H1 (cell line): ENCODE results near the gene ZNF526. TPM values are rescaled to one million over a fixed set of nuclear protein-coding genes. Genes with fewer than 3 reads are reported as not detected.

Source experiments
- CTCF ChIA-PET: fragments of 300-600 bp; sonication (Branson Sonifier 250); formaldehyde crosslinking; loops from one replicate; lab custom pipeline; 2021; ENCODE audit not compliant: partially characterized antibody; lab: Charles Lee
- POLR2A ChIA-PET: fragments of 300-600 bp; sonication (Branson Sonifier 250); formaldehyde crosslinking; loops from one replicate; lab custom pipeline; 2021; ENCODE audit warnings: inconsistent platforms; ENCODE audit not compliant: partially characterized antibody; lab: Charles Lee
- DNase-seq, 2 experiments: peaks; one replicate each; pipeline versions ENCODE4 v3.0.0 to v3.0.0-alpha.2; 2010 to 2022; ENCODE audit warnings: low spot score in 2 of 2, low read depth in 1 of 2, mixed read lengths in 1 of 2
- FAIRE-seq: peaks from 2 replicates; lab custom pipeline; 2011; peaks lifted over from hg19 to GRCh38; lab: Jason Lieb, UNC
- H2AFZ ChIP-seq: 2 replicates; pipeline ENCODE4 v1.8.1; 2012; ENCODE audit warnings: low read length, inconsistent platforms
- H2AK5ac ChIP-seq: 2 replicates; pipeline ENCODE4 v1.6.1; 2013; ENCODE audit warnings: low read depth, low read length
- H2BK120ac ChIP-seq: replicated peaks from 2 replicates; pipeline ENCODE3; 2013; ENCODE audit warnings: low read depth, low read length, inconsistent platforms
- H2BK12ac ChIP-seq: 2 replicates; pipeline ENCODE4 v1.6.1; 2013; ENCODE audit warnings: low read depth, low read length
- H2BK15ac ChIP-seq: 2 replicates; pipeline ENCODE4 v1.6.1; 2013; ENCODE audit warnings: low read length
- H2BK20ac ChIP-seq: 2 replicates; pipeline ENCODE4 v1.6.1; 2013; ENCODE audit warnings: low read length
- H2BK5ac ChIP-seq: 2 replicates; pipeline ENCODE4 v1.6.1; 2013; ENCODE audit warnings: low read depth, low read length
- H3K14ac ChIP-seq: 2 replicates; pipeline ENCODE4 v1.6.1; 2013; ENCODE audit warnings: inconsistent platforms; ENCODE audit not compliant: insufficient read length
- H3K18ac ChIP-seq: 2 replicates; pipeline ENCODE4 v1.6.1; 2013; ENCODE audit warnings: low read length; ENCODE audit errors: extremely low read depth
- H3K23ac ChIP-seq: 2 replicates; pipeline ENCODE4 v1.6.1; 2013; ENCODE audit warnings: inconsistent platforms; ENCODE audit not compliant: insufficient read length
- H3K23me2 ChIP-seq: 2 replicates; pipeline ENCODE4 v1.6.1; 2013; ENCODE audit warnings: low read depth, low read length
- H3K27ac ChIP-seq: 2 replicates; pipeline ENCODE4 v1.6.1; 2011; ENCODE audit warnings: low read depth, low read length, inconsistent platforms
- H3K27me3 ChIP-seq, 4 experiments: replicated peaks in 1 of 4; 1 replicate in 1 of 4; 2 replicates in 3 of 4; pipeline versions ENCODE4 v1.6.1 to v1.8.1; 2011 to 2013; ENCODE audit warnings: low read length in 3 of 4, mild to moderate bottlenecking in 3 of 4, inconsistent platforms in 2 of 4, mixed read lengths in 2 of 4, moderate library complexity in 1 of 4; ENCODE audit not compliant: control insufficient read depth in 3 of 4, insufficient read depth in 3 of 4; ENCODE audit errors: extremely low read depth in 1 of 4
- H3K36me3 ChIP-seq, 4 experiments: 2 replicates each; pipeline versions ENCODE4 v1.6.1 to v1.8.1; 2011 to 2013; ENCODE audit warnings: mild to moderate bottlenecking in 4 of 4, low read length in 3 of 4, moderate library complexity in 2 of 4, control low read depth in 1 of 4, inconsistent platforms in 1 of 4; ENCODE audit not compliant: insufficient read depth in 4 of 4, control insufficient read depth in 2 of 4
- H3K4ac ChIP-seq: replicated peaks from 2 replicates; pipeline ENCODE3; 2013; ENCODE audit warnings: low read length, low read depth, mixed read lengths, inconsistent platforms; ENCODE audit not compliant: insufficient read length
- H3K4me1 ChIP-seq, 4 experiments: replicated peaks in 1 of 4; 1 replicate in 1 of 4; 2 replicates in 3 of 4; pipeline versions ENCODE4 v1.6.1 to v1.8.1; 2011 to 2013; ENCODE audit warnings: low read length in 3 of 4, inconsistent platforms in 2 of 4, mixed read lengths in 1 of 4; ENCODE audit not compliant: insufficient read depth in 4 of 4, control insufficient read depth in 3 of 4
- H3K4me2 ChIP-seq, 2 experiments: 2 replicates each; pipeline versions ENCODE4 v1.6.1 to v1.8.1; 2011 to 2013; ENCODE audit warnings: low read depth in 2 of 2, low read length in 2 of 2, control low read depth in 1 of 2, inconsistent platforms in 1 of 2, mild to moderate bottlenecking in 1 of 2; ENCODE audit not compliant: insufficient read depth in 1 of 2
- H3K4me3 ChIP-seq, 4 experiments: fragments of 200-600, 300-600 bp in 1 of 4; sonication (generic), shearing (Covaris generic), sonication (Bioruptor Twin) in 1 of 4; 2 replicates each; pipeline versions ENCODE4 v1.5.1 to v1.8.1; 2011 to 2016; ENCODE audit warnings: low read length in 4 of 4, low read depth in 3 of 4, control low read depth in 2 of 4, inconsistent platforms in 2 of 4, mild to moderate bottlenecking in 2 of 4, mixed read lengths in 1 of 4, moderate library complexity in 1 of 4; ENCODE audit not compliant: insufficient read depth in 2 of 4; ENCODE audit errors: extremely low read depth in 1 of 4
- H3K56ac ChIP-seq: replicated peaks from 2 replicates; pipeline ENCODE3; 2013; ENCODE audit warnings: low read depth, mild to moderate bottlenecking, mixed read lengths, low read length, inconsistent platforms; ENCODE audit not compliant: insufficient read length
- H3K79me1 ChIP-seq: 2 replicates; pipeline ENCODE4 v1.6.1; 2013; ENCODE audit warnings: low read depth, low read length, control low read depth
- H3K79me2 ChIP-seq, 2 experiments: 2 replicates each; pipeline versions ENCODE4 v1.6.1 to v1.8.1; 2012 to 2013; ENCODE audit warnings: low read length in 2 of 2, mild to moderate bottlenecking in 2 of 2, inconsistent platforms in 1 of 2; ENCODE audit not compliant: insufficient read depth in 2 of 2, control insufficient read depth in 1 of 2
- H3K9ac ChIP-seq, 4 experiments: replicated peaks in 1 of 4; 1 replicate in 1 of 4; 2 replicates in 3 of 4; pipeline versions ENCODE4 v1.6.1 to v1.8.1; 2011 to 2013; ENCODE audit warnings: low read depth in 3 of 4, low read length in 3 of 4, control low read depth in 2 of 4, mild to moderate bottlenecking in 2 of 4, moderate library complexity in 2 of 4, inconsistent platforms in 1 of 4; ENCODE audit errors: extremely low read depth in 1 of 4
- H3K9me3 ChIP-seq, 2 experiments: 2 replicates each; pipeline versions ENCODE4 v1.6.1 to v1.8.1; 2012 to 2013; ENCODE audit warnings: mild to moderate bottlenecking in 2 of 2, moderate library complexity in 2 of 2, control low read depth in 1 of 2, inconsistent platforms in 1 of 2, low read depth in 1 of 2, low read length in 1 of 2, mixed read lengths in 1 of 2; ENCODE audit not compliant: insufficient read depth in 2 of 2
- H4K20me1 ChIP-seq, 2 experiments: replicated peaks in 1 of 2; 2 replicates each; pipeline versions ENCODE3 to v1.8.1; 2011 to 2013; ENCODE audit warnings: inconsistent platforms in 2 of 2, low read length in 2 of 2, mild to moderate bottlenecking in 1 of 2; ENCODE audit not compliant: insufficient read depth in 2 of 2, control insufficient read depth in 1 of 2
- H4K5ac ChIP-seq: 2 replicates; pipeline ENCODE4 v1.6.1; 2013; ENCODE audit warnings: low read length, low read depth, mixed read lengths, inconsistent platforms; ENCODE audit not compliant: insufficient read length
- H4K8ac ChIP-seq: 2 replicates; pipeline ENCODE4 v1.8.0; 2013; ENCODE audit warnings: mild to moderate bottlenecking, moderate library complexity, low read length, inconsistent platforms; ENCODE audit not compliant: insufficient read depth; ENCODE audit errors: extremely low read depth
- H4K91ac ChIP-seq: replicated peaks from 2 replicates; pipeline ENCODE3; 2013; ENCODE audit warnings: low read length, mixed read lengths, inconsistent platforms; ENCODE audit not compliant: insufficient read length
- CEBPB ChIP-seq: IDR thresholded peaks from 2 replicates; pipeline ENCODE4 v1.6.1; 2012; ENCODE audit warnings: low read depth, low read length
- CREB1 ChIP-seq: IDR thresholded peaks from 2 replicates; pipeline ENCODE4 v1.6.1; 2012; ENCODE audit warnings: inconsistent platforms
- SRF ChIP-seq: IDR thresholded peaks from 2 replicates; pipeline ENCODE4 v1.6.1; 2011; ENCODE audit warnings: mild to moderate bottlenecking, low read depth, low read length, moderate library complexity
- WGBS, 2 experiments: shearing (Covaris generic) in 1 of 2; methylation state at CpG; one replicate each; pipeline versions ENCODE4 v1.1.6 to v1.1.7; 2013 to 2015; ENCODE audit warnings: low lambda C conversion rate in 2 of 2, mixed read lengths in 2 of 2, inconsistent platforms in 1 of 2, low coverage in 1 of 2, missing lambda C conversion rate in 1 of 2; ENCODE audit not compliant: insufficient replicate concordance in 2 of 2, insufficient coverage in 1 of 2, insufficient read length in 1 of 2; ENCODE audit errors: extremely low coverage in 1 of 2, missing lambda C conversion rate in 1 of 2; 5-methylcytosine and 5-hydroxymethylcytosine counted together
- polyA plus RNA-seq, 7 experiments: library from polyadenylated mRNA; depleted of rRNA in 3 of 7; stranded (reverse) in 5 of 7; unstranded in 2 of 7; fragments of >200 nt in 5 of 7; fragments of 200-250 nt in 2 of 7; gene quantifications; 1 replicate in 5 of 7; 2 replicates in 1 of 7; 4 replicates in 1 of 7; pipeline versions ENCODE4 v1.2.1 to v1.2.3, GENCODE V29; 2011 to 2013; ENCODE audit warnings: missing spikeins in 2 of 7, mixed read lengths in 2 of 7
- total RNA-seq: library from RNA; stranded (reverse); fragmentation: NEBNext Ultra II Directional; extraction: Animal tissue kit (Norgen Biotek cat#: 25700); gene quantifications from 2 replicates; pipeline ENCODE4 v1.2.1, GENCODE V29; 2021

The ZNF526 gene
- total and polyA plus RNA-seq, 2 of the 8 experiments (the other 6 are each of a cell fraction or from before 2014, with no cell fraction given) = 8.4 to 14.1 TPM

DNA sequence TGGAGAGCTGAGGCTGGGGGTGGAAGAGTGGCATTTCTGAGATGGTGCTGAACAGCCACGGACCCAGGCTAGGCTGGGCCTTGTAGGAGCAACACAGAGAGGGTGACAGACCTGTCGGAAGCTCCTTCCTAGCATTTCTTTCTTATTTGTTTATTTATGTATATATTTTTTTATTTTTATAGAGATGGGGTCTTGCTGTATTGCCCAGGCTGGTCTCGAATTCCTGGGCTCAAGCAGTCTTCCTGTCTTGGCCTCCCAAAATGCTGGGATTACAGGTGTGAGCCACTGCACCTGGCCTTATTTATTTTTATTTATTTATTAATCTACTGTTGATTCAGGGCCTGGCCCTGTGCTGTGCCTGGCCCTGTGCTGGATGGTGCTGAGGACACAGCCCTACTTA lies 55.4 kb downstream of the ZNF526 start:
- H2BK12ac ChIP-seq = no peak overlapping the region
- 88% methylated on average over 3 of the region's 3 CpGs; no CpG with 5 or more reads in 1 of the 2 experiments for WGBS, 2 experiments
- no peak overlapping the region for H3K4ac ChIP-seq
- no peak overlapping the region for H3K4me2 ChIP-seq
- CTCF ChIA-PET = interaction anchor here (0.9 to 2.3 kb wide), 4 partner anchors 21 to 167 kb away, joined by 4 to 24 read pairs (median 4); partner anchors contain the start of gene GSK3A
- DNase-seq = no peak
- no peak overlapping the region for H3K56ac ChIP-seq
- no peak overlapping the region for H2BK15ac ChIP-seq
- no peak overlapping the region for H4K5ac ChIP-seq
- no peak overlapping the region for H3K27ac ChIP-seq
- POLR2A ChIA-PET = interaction anchor here (1.2 kb wide), 1 partner anchor 18 kb away, joined by 3 read pairs; no protein-coding TSS in a partner anchor
- no peak overlapping the region for H4K91ac ChIP-seq
- TF ChIP-seq CREB1 (no peak), SRF (no peak), CEBPB (no peak)
- H2AK5ac ChIP-seq = no peak overlapping the region
- H2BK20ac ChIP-seq = no peak overlapping the region
- H4K20me1 ChIP-seq = peaks cover 0 to 10% of the 10 kb centered on the region in 2 experiments
- peaks cover 1% of the 10 kb centered on the region; the same call in 1 of the 2 replicates for H3K23me2 ChIP-seq
- no peak overlapping the region for H3K14ac ChIP-seq
- H3K79me2 ChIP-seq = peaks cover 0 to 5% of the 10 kb centered on the region in 2 experiments; a peak in 1 of 4 replicates
- H3K27me3 ChIP-seq = no peaks in the 10 kb centered on the region
- H3K9me3 ChIP-seq = no peaks in the 10 kb centered on the region
- no peak overlapping the region for H2AFZ ChIP-seq
- no peak overlapping the region; the same call in 1 of the 2 replicates for H2BK5ac ChIP-seq
- H3K79me1 ChIP-seq = peaks cover 2% of the 10 kb centered on the region
- peaks cover 0 to 14% (median 5%) of the 10 kb centered on the region in 4 experiments; a peak in 5 of 7 replicates for H3K4me1 ChIP-seq
- FAIRE-seq = no peak
- no peak overlapping the region for H3K23ac ChIP-seq
- no peak overlapping the region for H2BK120ac ChIP-seq
- no peak overlapping the region for H4K8ac ChIP-seq
- H3K36me3 ChIP-seq = peaks cover 0 to 15% (median 5%) of the 10 kb centered on the region in 4 experiments; a peak in 2 of 8 replicates
- H3K9ac ChIP-seq = no peak overlapping the region
- H3K18ac ChIP-seq = no peak overlapping the region
- no peak overlapping the region for H3K4me3 ChIP-seq
